ENCODE data around the gene NAA20. TPM values are rescaled to one million over a fixed set of nuclear protein-coding genes. Genes with fewer than 3 reads are reported as not detected.

The NAA20 gene
- total RNA-seq, 1 experiment from 2014 or later: 106 TPM

DNA sequence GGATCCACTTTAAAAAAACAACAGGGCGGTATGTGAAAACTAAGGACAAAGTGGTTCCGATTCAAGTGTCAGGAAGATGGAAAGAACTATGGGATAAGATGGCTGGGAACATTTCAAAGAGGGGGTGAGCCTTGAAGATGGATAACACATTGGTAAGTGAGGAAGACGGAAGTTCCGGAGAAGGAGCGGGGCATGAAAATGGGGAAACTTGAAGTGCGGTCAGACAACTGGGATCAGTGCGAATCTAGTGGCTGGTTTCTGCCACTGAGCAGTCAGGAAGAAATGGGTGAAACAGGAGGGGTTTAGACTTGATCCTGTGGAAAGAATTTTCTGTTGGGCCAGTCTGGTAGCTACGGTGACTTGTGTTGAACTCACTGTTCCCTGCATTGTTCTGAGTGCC is 1.2 kb downstream of the NAA20 start:
- no peak for DNase-seq (ENCODE audit: low spot score)

DNA sequence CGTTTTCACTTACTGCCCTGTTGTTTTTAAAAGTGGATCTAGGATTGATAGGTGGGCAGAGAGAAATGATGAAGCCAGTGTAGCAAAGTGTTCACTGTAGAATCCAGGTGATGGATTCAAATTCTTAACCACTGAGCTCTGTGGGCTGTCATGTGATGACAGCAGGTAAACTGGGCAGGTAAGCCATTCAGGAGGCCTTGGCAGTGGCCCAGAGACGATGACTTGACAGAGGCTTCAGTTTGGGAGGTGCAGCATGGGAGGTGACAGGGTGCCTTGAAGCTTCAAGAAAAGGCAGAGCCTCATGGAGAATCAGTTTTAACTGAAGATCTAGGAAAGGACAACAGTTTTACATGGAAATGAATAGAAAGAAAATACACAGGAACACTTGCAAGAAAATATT is 2.0 kb downstream of the NAA20 start:
- DNase-seq (ENCODE audit: low spot score): no peak

DNA sequence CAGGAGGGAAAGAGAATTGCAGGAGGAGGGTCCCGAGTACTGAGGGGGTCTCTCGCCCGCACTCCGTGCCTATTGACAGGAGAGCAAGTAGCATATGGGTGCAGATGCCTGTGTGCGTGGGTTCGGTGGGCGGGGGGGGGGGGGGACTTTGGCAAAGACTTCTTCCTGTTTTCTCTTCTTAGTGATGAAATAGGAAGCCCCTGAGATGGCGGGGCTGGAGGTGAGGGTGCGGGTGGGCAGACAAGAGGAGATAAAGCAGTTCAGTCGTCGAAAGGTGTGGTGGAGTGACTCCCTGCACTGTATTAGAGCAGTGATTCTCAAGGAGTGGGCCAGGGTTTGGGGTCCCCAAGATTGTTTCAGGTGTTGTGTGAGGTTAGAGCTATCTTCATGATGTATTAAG is 3.7 kb downstream of the NAA20 start:
- no peak for DNase-seq (ENCODE audit: low spot score)

DNA sequence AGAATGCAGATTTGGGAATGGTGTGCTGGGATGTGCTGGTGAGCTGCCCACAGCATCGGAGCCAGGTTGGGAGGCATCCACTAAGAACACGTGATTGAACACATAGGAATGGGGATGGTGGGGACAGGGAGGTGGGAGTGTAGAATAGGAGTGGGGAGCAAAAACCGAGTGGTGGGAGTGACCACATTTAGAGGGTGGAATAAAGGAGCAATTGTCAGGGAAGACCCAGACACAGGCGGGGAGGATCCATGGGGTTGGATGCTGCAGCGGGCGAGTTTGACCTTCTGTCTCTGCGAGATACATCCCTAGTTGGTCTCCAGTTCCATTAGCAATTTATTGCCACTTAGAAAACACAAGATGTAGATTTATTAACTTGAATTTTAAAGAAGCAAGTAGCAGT is 4.7 kb downstream of the NAA20 start:
- DNase-seq (ENCODE audit: low spot score): no peak

DNA sequence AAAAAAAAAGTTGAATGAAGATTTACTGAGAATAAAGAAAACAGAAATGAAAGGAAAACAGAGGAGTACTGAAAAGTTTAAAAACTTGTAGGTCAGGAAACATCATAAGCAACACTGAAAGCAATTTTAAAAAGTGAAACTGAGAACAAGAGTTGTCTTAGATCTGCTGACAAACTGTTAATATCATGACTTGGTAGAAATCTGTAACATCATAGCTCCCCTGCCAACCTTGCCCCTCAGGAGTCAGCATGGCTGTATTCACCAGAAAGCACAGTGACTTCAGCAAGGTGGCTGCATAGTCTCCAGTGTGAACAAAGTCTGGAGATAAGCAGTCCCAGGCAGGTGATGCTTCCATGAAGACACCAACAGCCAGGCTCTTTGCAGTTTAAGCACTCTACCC is 5.3 kb downstream of the NAA20 start:
- DNase-seq (ENCODE audit: low spot score): no peak

DNA sequence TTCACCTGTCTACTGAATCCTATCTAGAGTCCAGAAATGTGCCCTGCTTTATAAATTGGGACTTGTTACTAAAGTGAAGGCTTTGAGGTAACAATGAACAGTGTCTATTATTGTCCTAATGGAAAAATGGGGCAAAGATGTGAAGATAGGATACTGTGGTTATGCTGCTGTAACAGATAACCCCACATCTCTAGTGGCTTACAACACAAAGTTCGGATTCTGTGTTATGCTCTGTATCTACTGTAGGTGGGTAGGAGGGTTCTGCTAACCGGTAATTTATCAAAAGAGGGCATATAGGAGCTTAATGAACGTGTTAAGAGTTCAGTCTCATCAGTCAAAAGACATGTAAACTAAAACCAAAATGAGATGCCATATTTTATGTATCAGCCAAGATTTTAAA is 6.2 kb downstream of the NAA20 start:
- DNase-seq (ENCODE audit: low spot score): no peak

DNA sequence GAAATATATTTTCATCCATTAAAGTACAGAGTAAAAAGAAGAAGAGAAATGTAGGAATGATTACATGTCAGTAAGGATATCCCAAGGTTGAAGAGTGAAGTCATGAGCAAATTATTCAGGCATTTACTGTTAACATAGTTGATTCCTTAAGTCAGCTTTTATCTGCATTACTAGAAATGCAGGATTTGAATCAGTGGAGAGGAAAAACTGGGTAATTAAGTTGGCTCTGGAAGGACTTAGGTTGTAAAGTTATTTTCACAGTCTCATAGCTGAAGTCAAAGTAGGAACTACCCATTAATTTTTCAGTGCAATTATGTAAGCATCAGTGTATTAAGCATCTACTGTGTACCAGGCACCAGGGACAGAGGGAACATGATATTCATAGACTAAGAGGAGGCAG is 7.8 kb downstream of the NAA20 start:
- DNase-seq (ENCODE audit: low spot score): no peak

DNA sequence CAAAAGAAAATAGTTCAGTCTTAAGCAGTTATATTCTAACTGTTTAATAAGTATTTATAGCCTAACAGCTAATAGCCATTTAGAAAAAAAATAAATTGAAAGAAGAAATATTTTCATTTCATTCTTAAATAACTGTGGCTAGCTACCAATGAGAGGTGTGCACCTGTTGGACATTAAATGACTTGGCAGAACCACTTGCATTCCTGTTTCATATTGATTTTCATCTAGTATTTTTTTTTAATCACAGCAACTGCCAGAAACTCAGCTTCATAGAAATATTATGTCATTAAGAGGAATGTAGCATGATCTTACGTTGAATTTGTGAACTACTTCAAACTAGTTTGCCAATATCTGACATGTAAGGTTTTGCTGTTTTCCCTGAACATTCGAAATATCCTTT is 10.1 kb downstream of the NAA20 start:
- DNase-seq (ENCODE audit: low spot score): no peak

DNA sequence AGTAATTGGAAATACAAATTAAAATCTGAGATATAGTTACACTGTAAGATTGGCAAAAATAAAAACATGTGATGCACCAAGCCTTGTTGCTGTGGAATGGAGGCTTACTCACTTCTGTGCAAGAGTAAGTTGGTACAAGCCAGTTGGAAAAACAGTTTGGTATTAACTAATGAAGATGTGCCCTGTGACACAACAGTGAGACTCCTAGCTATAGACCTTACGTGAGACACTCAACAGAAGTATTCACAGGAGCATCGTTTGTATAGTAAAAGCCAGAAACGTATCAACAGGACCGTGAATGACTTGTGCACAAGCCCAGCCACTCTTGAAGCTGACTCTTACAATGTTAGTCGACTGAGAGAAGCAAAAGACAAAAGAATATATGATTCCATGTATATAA is 14.6 kb downstream of the NAA20 start:
- no peak for DNase-seq (ENCODE audit: low spot score)

DNA sequence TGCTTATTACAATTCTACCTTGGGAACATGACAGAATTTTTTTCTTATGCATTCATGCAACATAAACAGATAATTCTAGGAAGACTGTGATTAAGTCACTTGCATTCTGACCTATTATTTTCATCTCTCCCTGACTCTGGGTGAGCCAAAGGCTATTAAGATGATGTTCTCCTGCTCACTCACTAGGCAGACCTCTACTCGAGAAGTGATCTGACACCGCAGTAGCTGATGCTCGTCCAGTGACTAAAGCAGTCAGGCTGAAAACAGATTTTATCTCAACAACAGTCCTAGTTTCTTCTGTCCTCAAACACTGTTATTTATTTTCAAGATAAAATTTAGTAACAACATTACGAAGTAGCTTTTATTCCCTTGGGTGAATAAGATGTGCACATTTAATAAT is 17.3 kb downstream of the NAA20 start:
- no peak for DNase-seq (ENCODE audit: low spot score)

DNA sequence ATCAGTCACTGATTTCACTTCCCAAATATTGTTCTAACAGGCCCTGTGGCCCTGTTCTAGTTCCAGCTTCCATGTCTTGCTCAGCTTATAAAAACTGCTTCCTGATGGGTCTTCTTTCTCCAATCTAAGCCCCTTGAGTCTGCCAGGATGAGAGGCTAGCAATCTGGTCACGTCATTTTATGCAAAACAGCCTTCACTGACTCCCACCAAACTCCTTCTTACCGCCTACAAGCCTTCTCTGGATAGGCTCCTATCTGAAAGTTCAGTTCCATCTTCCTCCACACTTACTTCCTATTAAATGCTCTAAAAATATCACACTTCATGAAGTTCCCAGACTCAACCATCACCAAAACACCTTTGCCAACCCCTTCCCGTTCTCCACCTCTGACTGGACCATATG is 19.6 kb downstream of the NAA20 start:
- no peak for DNase-seq (ENCODE audit: low spot score)

DNA sequence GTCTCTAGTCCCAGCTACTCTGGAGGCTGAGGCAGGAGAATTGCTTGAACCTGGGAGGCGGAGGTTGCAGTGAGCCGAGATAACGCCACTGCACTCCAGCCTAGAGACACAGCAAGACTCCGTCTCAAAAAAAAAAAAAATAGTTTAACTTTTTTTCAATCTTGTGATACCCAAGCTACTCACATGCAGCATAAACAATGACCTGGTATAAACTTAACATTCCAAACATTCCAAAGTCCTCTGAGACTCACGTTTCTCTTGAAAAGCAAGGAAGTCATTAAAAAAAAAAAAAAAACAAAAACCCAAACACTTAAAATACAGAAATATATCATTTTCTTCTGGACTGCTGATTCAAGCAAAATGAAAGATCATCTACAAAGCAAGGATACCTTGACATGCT is 20.8 kb downstream of the NAA20 start:
- peak; percentile 64 for DNase-seq (ENCODE audit: low spot score)

DNA sequence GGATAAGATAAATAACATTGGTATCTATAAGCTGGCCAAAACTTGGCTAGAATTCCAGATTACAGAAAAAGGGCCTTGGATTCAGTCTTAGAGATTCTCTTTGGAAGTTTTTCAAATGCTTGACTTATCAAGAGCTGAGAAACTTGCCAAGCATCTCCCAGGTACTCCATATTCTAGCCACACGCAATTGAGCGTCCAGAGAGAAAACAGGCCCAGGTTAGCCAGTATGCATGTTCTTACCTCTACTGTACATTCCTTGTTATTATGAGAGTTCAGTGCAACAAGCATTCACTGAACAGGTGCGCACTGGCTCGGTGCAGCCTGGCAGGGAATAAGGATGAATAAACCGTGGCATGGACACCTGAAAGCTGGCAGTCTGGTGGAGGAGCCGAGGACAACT is 21.4 kb downstream of the NAA20 start:
- DNase-seq (ENCODE audit: low spot score): no peak

DNA sequence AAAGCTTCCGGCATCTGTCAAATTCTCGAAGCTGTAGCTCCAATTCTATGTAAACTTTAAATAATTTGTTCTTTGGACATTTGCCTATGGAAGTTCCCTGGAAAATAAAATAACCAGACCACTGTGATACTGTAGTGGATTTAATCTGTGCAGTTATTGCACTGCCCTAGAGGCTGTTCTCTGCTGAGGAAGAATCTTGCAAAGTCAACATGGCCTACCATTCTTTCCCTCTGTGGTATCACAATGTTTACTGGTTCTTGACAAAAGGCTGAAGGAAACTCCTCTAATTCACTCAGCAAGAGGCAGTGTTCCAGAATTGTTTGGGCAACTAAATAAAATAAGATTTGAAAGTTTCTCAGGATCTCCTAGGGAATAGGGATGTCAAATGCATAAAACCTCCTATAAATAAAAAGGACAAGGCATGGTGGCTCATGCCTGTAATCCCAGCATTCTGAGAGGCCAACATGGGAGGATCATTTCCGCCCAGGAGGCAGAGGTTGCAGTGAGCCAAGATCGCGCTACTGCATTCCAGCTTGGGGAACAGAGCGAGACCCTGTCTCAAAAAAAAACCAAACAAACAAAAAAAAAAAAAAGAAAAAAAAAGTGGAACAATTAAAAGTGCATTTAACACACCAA is 22.7 kb downstream of the NAA20 start:
- DNase-seq (ENCODE audit: low spot score): no peak

DNA sequence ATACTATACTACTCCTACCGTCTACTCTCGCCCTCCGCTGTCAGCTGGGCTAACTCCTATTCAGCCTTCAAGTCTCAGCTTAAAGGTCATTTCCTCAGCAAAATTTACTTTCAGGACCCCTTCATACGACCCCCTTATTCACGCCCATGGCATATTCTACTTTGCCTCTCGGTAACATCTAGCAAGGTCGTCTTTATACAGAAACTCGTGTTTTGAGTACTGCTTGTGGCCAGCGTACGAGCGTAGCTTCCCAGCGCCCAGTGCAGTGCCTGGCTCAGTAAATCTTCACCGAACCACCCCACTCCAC is 34.6 kb downstream of the NAA20 start:
- no peak for DNase-seq (ENCODE audit: low spot score)

DNA sequence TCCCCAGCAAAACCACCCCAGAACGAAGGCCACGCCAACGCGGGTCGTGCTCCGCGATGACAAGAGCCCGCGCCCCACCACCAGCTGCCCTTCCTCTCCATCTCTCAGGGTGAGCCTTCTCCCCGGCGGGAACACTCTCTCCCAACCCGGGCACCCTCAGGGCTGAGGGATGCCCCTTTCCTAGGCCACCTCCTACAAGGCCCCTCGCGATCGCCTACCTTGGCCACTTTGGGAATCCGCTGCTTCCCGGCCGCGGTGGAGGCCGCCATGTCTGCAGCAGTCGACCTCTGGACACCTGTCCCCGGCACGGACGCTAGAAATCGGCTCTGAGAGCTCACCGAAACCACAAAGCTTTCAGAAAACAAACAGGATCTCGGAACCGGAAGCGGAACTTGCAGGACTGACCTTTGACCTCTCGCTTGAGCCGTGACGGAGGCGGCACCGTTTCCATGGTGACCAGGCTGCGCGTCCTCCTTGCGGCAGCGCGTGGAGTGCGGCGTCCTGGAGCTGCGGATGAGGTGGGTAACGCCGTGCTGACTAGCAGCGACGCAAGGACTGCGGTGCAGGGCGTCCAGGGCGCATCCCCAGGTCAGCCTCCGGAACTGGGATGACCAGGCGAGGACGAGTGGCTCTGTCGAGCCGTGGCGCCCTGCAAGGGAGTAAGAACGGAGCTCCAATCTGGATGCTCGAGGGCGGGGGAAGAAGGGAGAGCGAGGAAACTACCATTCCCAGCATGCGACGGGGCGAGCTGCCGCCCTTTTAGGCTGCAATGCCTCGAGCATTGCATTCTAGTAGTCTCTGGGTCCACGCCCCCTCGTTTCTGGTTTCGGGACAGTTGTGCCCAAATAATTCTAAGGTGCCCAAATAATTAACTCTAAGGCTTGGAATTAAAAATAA is 35.2 kb downstream of the NAA20 start, which contains the start of the genes CFAP61 and CRNKL1:
TSS of gene CFAP61 (plus strand) at position 459 of the 897 bp plus-strand sequence. CDS start 4,122 bp downstream, outside the sequence.
TSS of gene CRNKL1 (minus strand) at position 393 of the 897 bp plus-strand sequence. CDS start at position 269, 124 bp downstream.
- DNase-seq (ENCODE audit: low spot score): peak; percentile 94

DNA sequence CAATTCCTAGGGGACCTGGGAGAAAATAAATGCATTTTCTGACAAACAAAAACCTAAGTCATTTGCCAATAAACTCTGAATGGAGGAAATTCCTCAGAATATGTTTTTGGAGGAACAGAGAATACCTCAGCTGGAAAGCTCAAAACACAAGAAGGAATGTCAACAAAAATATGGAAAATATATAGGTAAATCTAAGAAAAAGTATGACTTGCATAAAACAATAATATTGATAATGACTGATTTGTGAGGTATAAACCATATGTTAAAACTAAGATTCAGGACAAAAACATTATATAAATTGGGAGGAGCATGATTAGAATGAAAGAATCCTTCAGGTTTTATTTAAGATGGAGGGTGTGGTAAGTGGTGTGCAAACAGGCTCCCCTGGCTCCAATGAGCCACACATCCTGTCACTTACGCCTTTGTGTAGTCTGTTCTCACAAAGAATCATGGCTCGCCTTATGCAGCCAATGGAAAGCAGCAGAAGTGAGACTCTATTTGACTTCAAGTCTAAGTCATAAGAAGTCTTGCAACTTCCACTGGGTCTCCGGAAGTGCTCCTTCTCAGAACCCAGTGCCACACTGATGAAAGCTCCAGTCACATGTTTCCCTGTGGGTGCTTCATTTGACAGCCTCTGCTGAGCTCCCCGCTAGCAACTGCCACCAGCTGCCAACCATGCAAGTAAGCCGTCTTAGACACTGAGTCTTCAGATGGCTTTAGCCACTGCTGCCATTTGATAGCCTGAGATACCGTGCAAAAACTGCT is 43.3 kb downstream of the NAA20 start:
- DNase-seq (ENCODE audit: low spot score): no peak

DNA sequence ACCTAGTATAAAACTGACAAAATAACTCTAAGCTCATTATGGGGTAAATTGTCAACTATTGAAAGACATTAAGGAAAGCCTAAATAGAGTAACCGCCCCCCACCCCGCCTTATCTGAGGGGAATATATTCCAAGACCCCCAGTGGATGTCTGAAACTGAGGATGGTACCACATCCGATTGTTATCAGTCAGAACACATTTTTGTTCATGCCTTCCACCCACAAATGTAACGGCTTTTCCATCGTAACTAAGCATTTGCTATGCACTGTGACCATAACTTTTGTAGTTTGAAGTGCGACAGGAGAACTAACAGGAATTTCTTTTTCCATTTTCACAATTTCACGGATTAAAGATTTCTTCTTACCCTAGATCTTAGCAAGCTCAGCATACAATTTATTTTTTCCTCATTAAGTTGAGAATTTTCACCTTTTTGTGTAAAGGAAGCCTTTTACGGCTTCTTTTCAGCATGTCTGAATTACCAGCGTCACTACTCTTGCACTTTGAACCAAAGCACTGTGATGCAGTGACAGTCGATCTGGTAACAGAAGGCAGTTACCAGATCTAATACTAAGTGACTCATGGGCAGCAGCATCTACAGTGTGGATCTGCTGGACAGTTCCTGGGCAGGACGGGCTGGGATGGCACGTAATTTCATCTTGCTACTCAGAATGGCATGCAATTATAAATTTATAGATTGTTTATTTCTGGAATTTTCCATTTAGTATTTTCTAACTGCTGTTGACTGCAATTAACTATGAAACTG is 47.0 kb downstream of the NAA20 start:
- DNase-seq (ENCODE audit: low spot score): no peak

DNA sequence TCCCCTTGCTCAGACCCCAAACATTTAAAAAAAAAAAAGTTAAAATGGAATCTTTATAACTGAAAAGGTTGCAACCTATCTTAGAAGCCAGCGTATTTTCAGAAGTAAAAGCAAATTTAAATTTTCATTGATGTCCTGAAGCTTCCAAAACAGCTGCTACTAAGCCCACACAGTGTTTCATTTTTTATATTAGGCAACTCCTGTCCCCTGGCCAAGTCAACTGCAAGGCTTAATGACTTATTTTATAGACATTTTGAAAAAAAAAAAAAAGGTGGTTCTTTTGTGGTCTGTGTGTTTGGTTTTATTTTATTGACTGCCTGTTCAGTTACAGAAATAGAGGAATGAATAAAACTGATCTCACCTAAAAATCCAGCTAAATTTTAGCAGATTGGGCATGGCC is 48.2 kb downstream of the NAA20 start:
- no peak for DNase-seq (ENCODE audit: low spot score)

DNA sequence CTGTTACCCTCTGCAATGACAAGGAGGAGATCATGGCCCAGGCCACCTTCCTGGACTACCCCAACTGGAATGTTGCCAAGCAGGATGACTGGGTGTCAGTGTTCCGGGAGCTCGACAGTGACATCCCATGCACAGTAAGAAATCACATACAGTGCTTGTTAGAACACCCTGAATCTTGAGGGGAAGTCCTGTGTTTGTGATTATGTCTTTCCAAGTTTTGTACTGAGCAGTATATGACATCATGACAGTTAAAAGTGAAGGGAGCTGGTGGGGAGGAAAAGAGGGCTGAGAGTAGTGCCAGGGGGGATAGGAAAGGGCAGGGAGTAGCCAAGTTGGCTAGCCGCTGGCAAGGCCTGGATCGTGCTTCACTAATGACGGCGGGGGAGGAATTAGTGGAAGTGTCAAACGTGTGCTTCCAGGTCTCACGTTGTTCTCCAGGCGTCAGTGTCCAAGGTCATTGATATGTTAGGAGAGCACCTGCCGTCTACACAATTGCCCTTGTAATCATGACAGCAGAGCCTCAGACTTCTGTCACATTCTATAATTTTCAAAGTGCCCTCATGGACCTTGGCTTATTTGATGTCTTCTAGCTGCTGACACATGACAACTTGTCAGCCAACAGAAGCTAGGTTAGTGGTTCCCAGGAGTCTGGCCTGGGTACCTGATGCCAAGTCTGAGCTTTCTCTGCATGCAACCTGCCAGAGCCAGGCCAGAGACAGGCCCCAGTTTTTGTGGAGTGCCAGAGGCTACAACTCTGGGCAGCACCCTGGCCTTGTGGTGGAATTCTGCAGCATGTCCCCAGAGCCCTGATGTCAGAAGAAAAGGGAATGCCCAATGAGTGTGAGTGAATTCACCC is 53.9 kb downstream of the NAA20 start:
- DNase-seq (ENCODE audit: low spot score): no peak

DNA sequence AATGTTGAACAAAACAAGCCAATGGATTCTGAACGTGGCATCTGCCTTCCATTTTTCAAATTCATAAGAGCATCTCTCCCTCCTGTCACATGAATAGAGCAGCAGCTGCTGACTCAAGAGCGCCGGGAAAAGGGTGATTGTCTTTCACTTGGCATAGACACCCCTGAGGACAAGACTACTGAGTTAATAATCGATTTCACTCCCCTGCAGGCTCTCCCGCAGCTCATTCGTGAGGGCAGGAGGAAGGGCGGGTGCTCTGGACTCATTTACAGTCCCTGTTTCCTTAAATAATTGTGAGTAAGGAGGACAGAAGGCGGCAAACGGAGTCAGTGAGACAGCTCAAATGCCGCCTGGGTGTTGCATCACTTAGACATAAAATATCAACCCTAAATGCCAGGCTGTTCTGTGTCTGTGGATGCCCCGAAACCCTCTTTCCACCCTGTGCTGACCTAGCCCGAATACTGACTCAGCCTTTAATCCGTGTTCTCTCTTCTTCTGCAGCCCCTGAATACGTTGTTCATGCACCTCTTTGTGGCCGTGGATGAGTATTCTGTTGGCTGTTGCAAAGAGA is 56.7 kb downstream of the NAA20 start:
- no peak for DNase-seq (ENCODE audit: low spot score)
